Esophagus muscularis mucosa (tissue), 4 donors: ENCODE data around the gene FAM186B.

Experiments used
- EP300 ChIP-seq: sonication (generic); formaldehyde crosslinking; IDR thresholded peaks from one replicate; pipeline ENCODE4 v1.6.1; 2017; ENCODE audit warnings: antibody characterized with exemption
- POLR2A ChIP-seq: fragments of 450-650 bp; IDR thresholded peaks from one replicate; pipeline ENCODE4 v1.6.1; 2017; ENCODE audit warnings: antibody characterized with exemption, moderate library complexity, mild to moderate bottlenecking, low read depth
- POLR2AphosphoS5 ChIP-seq, 2 donors: sonication (generic); formaldehyde crosslinking; IDR thresholded peaks; one replicate each; pipeline ENCODE4 v1.6.1; 2017; ENCODE audit warnings: antibody characterized with exemption in 2 of 2
- TF ChIP-seq, protein P1 (sequence below), 3 experiments: fragments of 200-600 bp in 2 of 3; fragments of 450-650 bp in 1 of 3; sonication (generic) in 2 of 3; IDR thresholded peaks; one replicate each; pipeline ENCODE4 v1.5.1; 2017 to 2019; ENCODE audit warnings: antibody characterized with exemption in 3 of 3, mild to moderate bottlenecking in 2 of 3, moderate library complexity in 1 of 3

DNA sequence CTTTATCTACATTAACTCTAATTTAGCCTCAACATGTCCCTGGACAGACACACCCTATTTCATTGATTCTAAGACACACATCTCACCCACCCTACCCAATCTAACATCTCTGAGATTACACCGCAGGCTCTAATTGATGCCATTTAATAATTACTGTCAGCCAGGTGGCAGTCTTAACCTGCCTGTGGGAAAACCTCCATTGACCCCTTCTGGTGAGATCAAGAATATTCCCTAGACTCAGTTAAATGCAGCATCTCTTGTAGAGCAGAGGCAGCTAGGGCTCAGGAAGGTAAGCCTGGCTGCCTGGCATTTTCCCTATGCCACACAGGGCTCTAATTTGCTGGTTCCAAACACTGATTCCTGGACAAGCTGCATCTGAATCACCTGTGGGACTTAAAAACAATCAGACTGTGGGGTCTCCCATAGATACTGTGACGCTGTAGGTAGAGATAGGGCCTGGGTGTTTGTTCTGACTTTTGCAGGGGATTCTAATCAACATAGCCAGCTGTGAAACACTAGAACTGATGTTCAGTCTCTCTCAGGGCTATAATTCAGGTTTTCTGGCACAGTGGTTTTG is 51.8 kb downstream of the FAM186B start:
- TF ChIP-seq, protein P1, sequence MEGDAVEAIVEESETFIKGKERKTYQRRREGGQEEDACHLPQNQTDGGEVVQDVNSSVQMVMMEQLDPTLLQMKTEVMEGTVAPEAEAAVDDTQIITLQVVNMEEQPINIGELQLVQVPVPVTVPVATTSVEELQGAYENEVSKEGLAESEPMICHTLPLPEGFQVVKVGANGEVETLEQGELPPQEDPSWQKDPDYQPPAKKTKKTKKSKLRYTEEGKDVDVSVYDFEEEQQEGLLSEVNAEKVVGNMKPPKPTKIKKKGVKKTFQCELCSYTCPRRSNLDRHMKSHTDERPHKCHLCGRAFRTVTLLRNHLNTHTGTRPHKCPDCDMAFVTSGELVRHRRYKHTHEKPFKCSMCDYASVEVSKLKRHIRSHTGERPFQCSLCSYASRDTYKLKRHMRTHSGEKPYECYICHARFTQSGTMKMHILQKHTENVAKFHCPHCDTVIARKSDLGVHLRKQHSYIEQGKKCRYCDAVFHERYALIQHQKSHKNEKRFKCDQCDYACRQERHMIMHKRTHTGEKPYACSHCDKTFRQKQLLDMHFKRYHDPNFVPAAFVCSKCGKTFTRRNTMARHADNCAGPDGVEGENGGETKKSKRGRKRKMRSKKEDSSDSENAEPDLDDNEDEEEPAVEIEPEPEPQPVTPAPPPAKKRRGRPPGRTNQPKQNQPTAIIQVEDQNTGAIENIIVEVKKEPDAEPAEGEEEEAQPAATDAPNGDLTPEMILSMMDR (IDR thresholded peaks at IDR 0.05), result no peak
- TF ChIP-seq POLR2A (no peak), EP300 (no peak), POLR2AphosphoS5 (IDR thresholded peaks at IDR 0.05) (no peak)
